Left renal pelvis (tissue), 4 donors: ENCODE results near the gene BBX. TPM values are rescaled to one million over a fixed set of nuclear protein-coding genes. Genes with fewer than 3 reads are reported as not detected.

ENCODE experiments used
- DNase-seq, 4 donors: peaks; one replicate each; pipeline ENCODE4 v3.0.0-alpha.2; 2013; ENCODE audit warnings: low read depth in 4 of 4, low spot score in 3 of 4
- polyA plus RNA-seq, 4 donors: library from polyadenylated mRNA; unstranded; fragments of 120-200 nt; gene quantifications; one replicate each; pipeline ENCODE4 v1.2.1, GENCODE V29; 2013; ENCODE audit not compliant: insufficient read length in 4 of 4

Gene BBX
- polyA plus RNA-seq, 4 donors: 57.8 to 77.8 (median 68.0) TPM

GRCh38 chr3:107782054-107782453 is 259.3 kb downstream of the BBX start:
- no peak for DNase-seq

GRCh38 chr3:107790612-107791011 is 267.9 kb downstream of the BBX start:
- no peak for DNase-seq

GRCh38 chr3:107791027-107791426 is 268.3 kb downstream of the BBX start:
- no peak for DNase-seq

GRCh38 chr3:107791450-107791849 is 268.7 kb downstream of the BBX start:
- DNase-seq: no peak

GRCh38 chr3:107794664-107795443 is 272.1 kb downstream of the BBX start:
- DNase-seq: no peak

- DNase-seq: no peak
These were observed 272.8 kb downstream of the BBX start for GRCh38 chr3:107795514-107796094.

DNA sequence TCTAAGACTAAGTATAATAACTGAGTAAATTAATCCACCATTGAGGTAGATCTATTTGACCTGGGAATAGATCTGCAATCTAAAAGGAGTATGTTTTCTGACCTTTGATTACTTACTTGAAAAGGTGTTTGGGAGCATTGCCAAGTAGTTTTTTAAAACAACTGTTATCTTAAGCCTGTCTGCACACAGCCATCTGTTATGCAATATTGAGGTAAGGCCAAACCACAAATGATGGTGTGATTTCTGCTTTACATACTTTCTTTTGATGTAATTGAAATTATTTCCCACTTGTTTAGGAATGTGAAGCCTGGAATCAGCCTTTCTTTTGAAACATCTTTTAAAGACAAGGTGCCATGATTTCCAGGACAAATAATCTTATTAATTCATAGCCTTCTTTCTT is 274.0 kb downstream of the BBX start:
- DNase-seq: no peak

DNA sequence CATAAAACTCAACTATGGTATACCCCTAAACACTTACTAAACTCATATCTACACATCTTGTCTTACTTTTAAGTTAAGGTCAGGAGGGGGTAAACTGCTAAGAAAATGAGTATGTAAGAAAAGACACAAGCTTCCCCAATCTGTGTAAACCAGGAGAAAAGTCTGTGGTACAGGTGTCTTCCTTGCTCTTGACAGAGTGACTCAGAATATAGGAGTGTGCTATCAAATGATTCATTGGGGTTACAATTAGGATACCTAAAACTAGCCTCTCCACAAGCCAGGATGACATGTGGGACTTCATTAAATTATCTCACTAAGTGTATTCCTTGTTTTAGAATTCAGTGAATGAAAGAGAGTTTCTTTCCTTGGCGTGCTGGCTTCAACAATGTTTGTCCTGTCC is 274.8 kb downstream of the BBX start:
- no peak for DNase-seq

DNA sequence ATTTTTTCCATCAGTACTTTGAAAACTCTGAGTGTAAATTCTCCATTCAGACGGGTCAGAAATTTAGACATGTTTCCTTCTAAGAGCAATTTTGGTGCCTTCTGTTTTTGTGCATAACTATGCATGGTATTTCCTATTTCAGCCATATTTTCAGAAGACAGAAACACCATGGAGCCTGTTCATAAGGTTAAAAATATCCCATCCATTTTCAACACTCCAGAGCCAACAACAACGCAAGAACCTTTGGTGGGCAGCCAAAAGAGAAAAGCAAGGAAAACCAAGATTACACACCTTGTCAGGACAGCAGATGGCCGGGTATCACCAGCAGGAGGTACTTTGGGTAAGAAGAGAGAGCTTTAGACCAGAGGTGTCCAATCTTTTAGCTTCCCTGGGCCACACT is 275.6 kb downstream of the BBX start:
- DNase-seq: no peak

GRCh38 chr3:107800710-107801109 is 277.9 kb downstream of the BBX start:
- no peak for DNase-seq

DNA sequence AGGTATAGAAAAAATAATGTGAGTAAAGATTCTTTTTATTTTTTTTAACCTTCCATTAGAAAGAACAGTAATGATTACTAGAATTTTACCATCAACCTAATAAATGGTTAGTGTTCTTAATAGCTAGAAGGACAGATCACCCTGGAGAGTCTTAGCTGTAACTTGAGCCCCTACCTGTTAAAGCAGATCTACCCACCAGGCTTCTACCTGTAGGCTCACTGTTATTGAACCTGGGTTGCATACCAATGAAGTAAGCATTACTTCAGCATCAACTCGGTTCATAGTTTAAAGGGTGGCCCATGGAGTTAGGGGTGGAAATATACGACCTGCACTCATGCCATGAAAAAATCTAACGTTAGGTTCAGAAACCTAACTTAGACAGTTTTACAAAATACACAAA is 280.4 kb downstream of the BBX start:
- no peak for DNase-seq

- DNase-seq: no peak
These were observed 283.3 kb downstream of the BBX start for GRCh38 chr3:107806021-107806420.

- no peak for DNase-seq
These were observed 283.8 kb downstream of the BBX start for GRCh38 chr3:107806536-107806935.

DNA sequence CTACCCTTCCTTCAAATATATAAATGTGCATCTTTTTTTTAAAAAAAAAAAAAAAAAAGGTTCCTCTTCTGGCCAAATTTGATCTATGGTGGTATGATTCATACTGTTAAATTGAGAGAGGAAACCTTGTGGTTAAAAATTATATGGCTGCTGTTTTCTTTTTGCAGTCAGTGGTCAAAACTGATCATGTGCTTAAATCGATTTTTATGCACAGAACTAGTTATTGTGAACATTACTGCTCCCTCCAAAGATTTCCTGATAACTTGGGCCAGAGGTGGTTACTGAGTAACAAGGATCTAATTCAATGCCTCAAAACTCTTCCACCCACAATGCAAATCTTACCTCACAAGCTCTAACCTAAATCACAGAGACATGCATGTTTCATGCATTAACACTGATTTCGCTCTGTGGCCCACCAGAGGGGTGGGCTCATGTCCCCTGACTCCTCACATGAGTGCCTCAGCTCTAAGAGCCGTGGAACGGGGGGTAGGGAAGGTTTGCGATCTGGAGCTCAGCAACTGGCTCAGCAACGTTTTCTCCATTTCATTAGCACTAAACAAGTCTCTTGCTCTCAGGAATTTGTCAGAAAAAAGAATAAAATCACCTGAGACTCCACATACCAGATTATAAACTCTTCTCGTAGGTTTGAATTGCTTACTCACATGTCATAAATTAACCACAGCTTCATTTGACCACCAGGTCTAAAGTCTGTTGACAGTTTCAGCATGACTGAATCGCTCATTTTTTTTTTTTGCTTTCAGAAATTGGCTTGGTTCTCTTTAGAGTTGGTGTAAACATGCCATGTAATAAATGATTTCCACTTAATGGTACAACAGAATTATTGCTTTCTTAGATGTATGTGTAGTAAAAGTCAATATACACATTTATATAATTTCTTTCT is 287.7 kb downstream of the BBX start:
- DNase-seq: no peak

- no peak for DNase-seq
These were observed 290.3 kb downstream of the BBX start for GRCh38 chr3:107813026-107813425.

GRCh38 chr3:107816107-107816506 is 293.3 kb downstream of the BBX start:
- no peak for DNase-seq

DNA sequence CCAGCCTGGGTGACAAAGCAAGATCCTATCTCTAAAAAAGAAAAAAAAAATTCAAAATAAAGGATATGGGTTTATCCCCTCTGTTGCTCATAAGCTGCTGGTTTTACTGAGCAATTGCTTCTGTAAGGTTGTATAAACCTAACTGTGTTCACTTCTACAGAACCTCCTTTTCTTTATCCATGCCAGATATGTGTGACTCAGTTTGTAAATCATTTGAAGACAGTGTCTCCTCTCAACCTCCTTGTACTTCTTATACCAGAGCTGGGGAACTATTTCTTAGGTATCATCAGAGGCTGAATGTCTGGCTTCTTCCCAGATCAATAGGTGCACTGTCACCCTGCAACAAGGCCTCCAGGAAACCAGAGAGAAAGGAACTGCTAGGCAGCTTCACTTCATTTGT is 294.3 kb downstream of the BBX start:
- no peak for DNase-seq

- DNase-seq: no peak
These were observed 295.3 kb downstream of the BBX start for GRCh38 chr3:107818025-107818424.

- DNase-seq: no peak
These were observed 296.9 kb downstream of the BBX start for GRCh38 chr3:107819656-107820055.

- DNase-seq: no peak
These were observed 299.5 kb downstream of the BBX start for GRCh38 chr3:107822308-107822707.

DNA sequence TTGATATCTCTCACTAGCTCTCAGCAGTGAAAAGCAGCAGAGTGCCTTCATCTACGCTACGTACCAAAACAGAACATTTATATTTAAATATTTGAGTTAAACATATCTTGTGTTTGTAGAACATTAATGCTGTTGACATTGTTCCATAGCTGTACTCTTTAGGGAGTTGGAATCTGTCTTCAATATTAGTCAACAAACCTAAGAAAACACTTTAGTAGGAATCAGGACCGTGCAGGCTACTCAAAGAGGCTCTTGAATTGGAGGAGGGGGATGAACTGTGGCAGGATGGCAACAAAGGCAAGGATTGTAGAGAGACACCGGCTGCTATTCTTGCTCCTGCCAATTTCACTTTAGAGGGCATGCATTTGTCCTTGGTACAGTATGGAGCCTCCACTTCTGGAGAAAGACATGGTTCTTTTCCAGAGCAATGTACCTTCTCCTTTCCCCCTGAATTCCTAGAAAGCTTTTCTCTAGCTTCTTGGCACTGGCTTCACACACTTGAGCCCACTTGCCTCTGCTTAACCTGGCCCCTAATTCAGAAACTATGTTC is 302.1 kb downstream of the BBX start:
- DNase-seq: no peak
